Nephron (organoid): ENCODE measurements around the gene CACNA1I.

Experiments
- H3K27ac Mint-ChIP-seq, 3 experiments: 2 replicates each; pipeline ENCODE4 v1.8.0; 2020; ENCODE audit warnings: mixed read lengths in 3 of 3, mild to moderate bottlenecking in 2 of 3, moderate library complexity in 1 of 3
- H3K27me3 Mint-ChIP-seq: 2 replicates; pipeline ENCODE4 v1.8.0; 2021; ENCODE audit warnings: low read depth, mild to moderate bottlenecking, moderate library complexity, mixed read lengths
- H3K36me3 Mint-ChIP-seq: 2 replicates; pipeline ENCODE4 v1.8.0; 2020; ENCODE audit warnings: low read depth, mixed read lengths
- H3K4me1 Mint-ChIP-seq: 2 replicates; pipeline ENCODE4 v1.8.0; 2020; ENCODE audit warnings: mixed read lengths
- H3K4me3 Mint-ChIP-seq, 3 experiments: 2 replicates each; pipeline ENCODE4 v1.8.0; 2020; ENCODE audit warnings: mild to moderate bottlenecking in 3 of 3, mixed read lengths in 3 of 3, moderate library complexity in 2 of 3
- H3K9me3 Mint-ChIP-seq: 2 replicates; pipeline ENCODE4 v1.8.0; 2020; ENCODE audit warnings: mixed read lengths
- TF ChIP-seq, protein P1 (sequence below), 3 experiments: fragments of 200-600 bp; sonication (generic); IDR thresholded peaks; one replicate each; pipeline ENCODE4 v1.5.0; 2021; ENCODE audit warnings: antibody characterized with exemption in 3 of 3; ENCODE audit not compliant: unreplicated experiment in 3 of 3

CACNA1I gene

DNA sequence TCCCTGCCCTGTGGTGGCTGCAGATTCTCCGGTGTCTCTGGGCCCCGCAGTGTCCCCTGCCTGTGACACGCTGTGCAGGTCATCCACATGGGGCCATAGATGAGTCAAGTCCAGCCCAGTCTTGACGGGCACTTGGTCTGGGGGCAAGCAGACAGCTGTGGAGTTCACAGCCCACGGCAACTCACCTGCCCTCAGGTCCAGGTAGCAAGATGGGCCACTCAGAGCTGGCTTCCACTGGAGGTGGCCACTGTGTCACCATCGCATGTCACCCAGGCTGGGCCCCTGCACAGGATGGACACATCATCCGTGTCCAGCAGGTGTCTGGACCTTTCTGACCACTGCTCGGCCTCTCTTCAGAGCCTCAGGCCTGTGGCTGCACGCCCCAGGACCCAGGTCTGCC is 109.9 kb downstream of the CACNA1I start:
- TF ChIP-seq, protein P1, sequence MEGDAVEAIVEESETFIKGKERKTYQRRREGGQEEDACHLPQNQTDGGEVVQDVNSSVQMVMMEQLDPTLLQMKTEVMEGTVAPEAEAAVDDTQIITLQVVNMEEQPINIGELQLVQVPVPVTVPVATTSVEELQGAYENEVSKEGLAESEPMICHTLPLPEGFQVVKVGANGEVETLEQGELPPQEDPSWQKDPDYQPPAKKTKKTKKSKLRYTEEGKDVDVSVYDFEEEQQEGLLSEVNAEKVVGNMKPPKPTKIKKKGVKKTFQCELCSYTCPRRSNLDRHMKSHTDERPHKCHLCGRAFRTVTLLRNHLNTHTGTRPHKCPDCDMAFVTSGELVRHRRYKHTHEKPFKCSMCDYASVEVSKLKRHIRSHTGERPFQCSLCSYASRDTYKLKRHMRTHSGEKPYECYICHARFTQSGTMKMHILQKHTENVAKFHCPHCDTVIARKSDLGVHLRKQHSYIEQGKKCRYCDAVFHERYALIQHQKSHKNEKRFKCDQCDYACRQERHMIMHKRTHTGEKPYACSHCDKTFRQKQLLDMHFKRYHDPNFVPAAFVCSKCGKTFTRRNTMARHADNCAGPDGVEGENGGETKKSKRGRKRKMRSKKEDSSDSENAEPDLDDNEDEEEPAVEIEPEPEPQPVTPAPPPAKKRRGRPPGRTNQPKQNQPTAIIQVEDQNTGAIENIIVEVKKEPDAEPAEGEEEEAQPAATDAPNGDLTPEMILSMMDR (IDR thresholded peaks at IDR 0.05; ENCODE audit: unreplicated experiment in 3 of 3) = no peak
- Mint-ChIP-seq H3K27ac (no peak overlapping the region), H3K4me3 (no peak overlapping the region), H3K9me3 (no peaks in the 10 kb centered on the region), H3K36me3 (no peaks in the 10 kb centered on the region), H3K27me3 (peaks cover 27% of the 10 kb centered on the region), H3K4me1 (no peaks in the 10 kb centered on the region)

DNA sequence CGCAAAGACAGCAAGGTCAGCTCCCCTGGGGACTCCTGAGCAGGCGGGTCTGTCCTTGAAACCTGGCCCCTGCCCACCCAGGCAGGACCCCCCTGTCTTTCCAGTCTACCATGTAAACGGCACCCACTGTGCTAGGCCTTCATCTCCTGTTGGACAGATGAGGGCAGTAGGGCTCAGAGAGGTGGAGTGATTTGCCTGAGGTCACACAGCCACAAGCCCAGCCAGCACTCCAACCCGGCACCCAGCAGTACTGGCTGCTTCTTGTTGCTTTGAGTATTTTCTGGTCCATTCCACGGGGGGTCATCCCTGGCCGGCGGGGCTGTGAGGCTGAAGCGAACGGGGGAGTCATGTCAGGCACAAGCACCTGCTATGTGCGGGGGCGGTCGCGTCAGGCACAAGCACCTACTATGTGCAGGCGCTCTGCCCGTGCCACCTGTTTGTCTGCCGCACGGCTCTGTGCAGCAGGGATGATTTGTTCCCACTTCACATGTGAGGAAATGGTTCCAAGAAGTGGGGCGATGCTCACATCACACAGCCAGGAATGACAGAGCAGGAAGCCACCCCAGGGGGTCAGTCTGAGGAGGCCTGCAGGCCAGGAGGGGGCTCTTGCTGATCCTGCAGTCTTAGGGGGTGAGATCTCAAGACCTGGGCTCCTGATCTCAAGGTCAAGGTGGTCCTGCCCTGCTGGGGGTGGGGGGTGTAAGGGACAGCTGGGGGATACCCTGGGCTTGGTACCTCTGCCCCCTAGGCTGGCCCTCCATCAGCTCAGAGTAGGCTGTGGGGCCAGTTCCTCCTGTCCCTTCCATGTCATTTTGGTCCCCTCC is 110.7 kb downstream of the CACNA1I start:
- TF ChIP-seq, protein P1 (IDR thresholded peaks at IDR 0.05; ENCODE audit: unreplicated experiment in 3 of 3) = no peak
- H3K36me3 Mint-ChIP-seq = no peaks in the 10 kb centered on the region
- H3K4me3 Mint-ChIP-seq = no peak overlapping the region
- no peaks in the 10 kb centered on the region for H3K4me1 Mint-ChIP-seq
- H3K27me3 Mint-ChIP-seq = peaks cover 19% of the 10 kb centered on the region
- H3K27ac Mint-ChIP-seq = no peak overlapping the region
- H3K9me3 Mint-ChIP-seq = no peaks in the 10 kb centered on the region

DNA sequence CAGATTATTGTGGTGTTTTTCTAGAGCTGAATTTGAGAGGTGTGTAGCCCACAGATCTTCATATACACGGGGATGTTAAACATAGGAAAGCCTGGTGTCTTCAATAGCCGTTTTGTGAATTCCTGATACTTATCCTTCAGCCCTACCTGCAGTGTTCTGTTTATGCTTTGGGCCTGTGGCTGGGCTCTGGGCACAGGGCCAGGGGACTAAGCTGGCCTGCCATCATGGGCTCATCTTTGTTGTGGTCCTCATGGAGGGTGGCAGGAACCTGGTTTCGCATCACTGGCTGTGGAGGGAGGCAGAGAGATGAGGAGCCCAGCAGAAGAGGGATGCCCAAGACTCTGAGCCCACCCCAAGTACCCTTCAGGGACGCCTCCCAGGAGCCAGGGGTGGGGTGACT is 112.4 kb downstream of the CACNA1I start:
- Mint-ChIP-seq H3K4me1 (peaks cover 4% of the 10 kb centered on the region), H3K27ac (no peak overlapping the region), H3K4me3 (no peak overlapping the region), H3K36me3 (no peaks in the 10 kb centered on the region), H3K27me3 (peaks cover 12% of the 10 kb centered on the region), H3K9me3 (no peaks in the 10 kb centered on the region)
- TF ChIP-seq, protein P1 (IDR thresholded peaks at IDR 0.05; ENCODE audit: unreplicated experiment in 3 of 3) = no peak

DNA sequence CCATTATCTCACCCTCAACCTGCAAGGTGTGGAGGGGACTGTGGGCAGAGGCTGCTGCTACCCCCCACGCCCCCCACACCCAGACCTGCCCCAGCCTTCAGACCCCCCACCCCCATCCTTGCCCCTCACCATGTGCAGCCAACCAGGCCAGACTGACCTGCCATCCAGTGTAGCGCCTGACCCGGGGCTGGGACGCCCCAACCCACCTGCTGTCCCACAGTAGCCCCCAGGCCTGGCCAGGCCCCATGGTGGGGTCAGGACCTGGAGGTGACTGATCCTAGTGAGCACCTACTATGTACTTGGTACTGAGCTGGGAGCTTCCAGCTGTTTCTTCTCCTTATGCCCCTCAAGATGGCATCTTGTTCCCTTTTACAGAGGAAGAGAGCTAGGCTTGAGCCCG is 113.1 kb downstream of the CACNA1I start:
- no peak overlapping the region for H3K4me3 Mint-ChIP-seq
- peaks cover 10% of the 10 kb centered on the region for H3K4me1 Mint-ChIP-seq
- peaks cover 12% of the 10 kb centered on the region for H3K27me3 Mint-ChIP-seq
- H3K27ac Mint-ChIP-seq = no peak overlapping the region
- TF ChIP-seq, protein P1 (IDR thresholded peaks at IDR 0.05; ENCODE audit: unreplicated experiment in 3 of 3) = no peak
- no peaks in the 10 kb centered on the region for H3K9me3 Mint-ChIP-seq
- H3K36me3 Mint-ChIP-seq = no peaks in the 10 kb centered on the region

DNA sequence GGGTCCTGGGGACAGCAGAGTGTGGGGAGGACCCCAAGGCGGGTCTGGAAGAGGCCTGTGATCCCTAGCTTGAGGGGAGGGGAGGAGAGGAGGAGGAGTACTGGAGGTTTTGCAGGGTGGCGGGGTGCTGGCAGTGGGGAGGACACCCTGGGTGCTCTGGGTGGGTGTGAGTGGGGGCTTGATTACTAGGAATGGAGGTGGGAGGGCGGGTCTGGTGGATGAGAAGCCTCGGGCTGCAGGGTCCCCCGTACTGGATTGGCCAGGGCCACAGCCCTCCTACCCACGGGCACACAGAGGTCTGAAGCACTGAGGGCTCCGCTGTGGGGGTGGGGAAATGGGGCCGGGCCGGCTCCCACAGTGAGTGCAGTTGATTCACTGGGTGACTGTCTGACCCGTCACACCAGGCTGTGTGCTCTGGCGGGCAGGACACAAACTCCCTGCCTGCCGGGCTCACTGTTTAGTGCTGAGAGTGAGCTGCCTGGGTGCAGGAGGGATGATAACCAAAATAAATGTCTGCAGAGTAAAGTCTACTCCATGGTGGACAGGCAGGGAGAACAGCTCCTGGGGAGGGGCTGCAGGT is 114.2 kb downstream of the CACNA1I start:
- H3K36me3 Mint-ChIP-seq = no peaks in the 10 kb centered on the region
- no peaks in the 10 kb centered on the region for H3K9me3 Mint-ChIP-seq
- peaks cover 16% of the 10 kb centered on the region for H3K27me3 Mint-ChIP-seq
- H3K27ac Mint-ChIP-seq = no peak overlapping the region
- H3K4me3 Mint-ChIP-seq = no peak overlapping the region
- TF ChIP-seq, protein P1 (IDR thresholded peaks at IDR 0.05; ENCODE audit: unreplicated experiment in 3 of 3) = no peak
- peaks cover 18% of the 10 kb centered on the region for H3K4me1 Mint-ChIP-seq
